Transverse colon (tissue), 3 donors: ENCODE results near the gene GJD4.

Experiments
- POLR2A ChIP-seq: fragments of 450-650 bp; IDR thresholded peaks from one replicate; pipeline ENCODE4 v1.6.1; 2016; ENCODE audit warnings: antibody characterized with exemption, mild to moderate bottlenecking, moderate library complexity
- TF ChIP-seq, protein P1 (sequence below), 5 experiments: fragments of 200-600 bp in 3 of 5; fragments of 450-650 bp in 2 of 5; sonication (generic) in 3 of 5; IDR thresholded peaks; 1 replicate in 2 of 5; 2 replicates in 3 of 5; pipeline ENCODE4 v1.5.1; 2016 to 2017; ENCODE audit warnings: antibody characterized with exemption in 5 of 5, inconsistent platforms in 3 of 5, mild to moderate bottlenecking in 2 of 5, moderate library complexity in 1 of 5

DNA sequence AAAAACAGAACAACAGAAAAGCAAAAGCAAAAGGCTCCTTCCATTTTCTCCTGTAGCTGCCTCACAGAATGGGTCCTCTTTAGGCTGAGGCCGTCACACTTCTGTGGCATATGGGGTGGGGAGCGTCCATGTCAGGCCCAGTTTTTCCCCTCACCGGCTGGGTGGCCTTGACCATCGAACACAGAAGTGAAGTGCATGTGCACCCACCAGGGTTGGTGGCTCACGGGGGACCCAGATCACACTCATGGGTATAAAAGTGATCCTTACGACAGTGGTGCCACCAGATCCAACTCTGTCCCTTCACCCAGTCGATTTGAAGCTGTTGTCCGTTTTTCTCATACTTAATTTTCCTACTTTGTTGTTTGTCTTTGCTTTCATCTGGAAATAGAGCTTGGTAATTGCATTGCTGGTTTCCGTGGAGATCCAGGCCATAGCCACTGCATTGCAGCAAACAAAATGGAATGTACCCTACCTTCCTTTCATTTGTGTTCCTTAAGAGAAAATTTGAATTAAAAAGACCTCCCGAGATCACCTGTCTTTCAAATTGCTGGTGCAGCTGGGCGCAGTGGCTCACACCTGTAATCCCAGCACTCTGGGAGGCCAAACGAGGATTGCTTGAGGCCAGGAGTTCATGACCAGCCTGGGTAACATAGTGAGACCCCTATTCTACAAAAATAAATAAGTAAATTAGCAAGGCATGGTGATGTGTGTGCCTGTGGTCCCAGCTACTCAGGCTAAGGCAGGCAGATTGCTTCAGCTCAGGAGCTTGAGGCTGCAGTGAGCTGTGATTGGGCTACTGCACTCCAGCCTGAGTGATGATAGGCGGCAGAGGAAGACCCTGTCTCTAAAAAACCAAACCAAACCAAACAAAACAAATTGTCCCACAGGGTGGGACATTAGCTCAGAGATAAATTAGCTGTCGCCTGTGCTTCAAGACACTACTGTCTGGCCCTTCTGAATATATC, 10.7 kb upstream of the GJD4 start:
- TF ChIP-seq, protein P1, sequence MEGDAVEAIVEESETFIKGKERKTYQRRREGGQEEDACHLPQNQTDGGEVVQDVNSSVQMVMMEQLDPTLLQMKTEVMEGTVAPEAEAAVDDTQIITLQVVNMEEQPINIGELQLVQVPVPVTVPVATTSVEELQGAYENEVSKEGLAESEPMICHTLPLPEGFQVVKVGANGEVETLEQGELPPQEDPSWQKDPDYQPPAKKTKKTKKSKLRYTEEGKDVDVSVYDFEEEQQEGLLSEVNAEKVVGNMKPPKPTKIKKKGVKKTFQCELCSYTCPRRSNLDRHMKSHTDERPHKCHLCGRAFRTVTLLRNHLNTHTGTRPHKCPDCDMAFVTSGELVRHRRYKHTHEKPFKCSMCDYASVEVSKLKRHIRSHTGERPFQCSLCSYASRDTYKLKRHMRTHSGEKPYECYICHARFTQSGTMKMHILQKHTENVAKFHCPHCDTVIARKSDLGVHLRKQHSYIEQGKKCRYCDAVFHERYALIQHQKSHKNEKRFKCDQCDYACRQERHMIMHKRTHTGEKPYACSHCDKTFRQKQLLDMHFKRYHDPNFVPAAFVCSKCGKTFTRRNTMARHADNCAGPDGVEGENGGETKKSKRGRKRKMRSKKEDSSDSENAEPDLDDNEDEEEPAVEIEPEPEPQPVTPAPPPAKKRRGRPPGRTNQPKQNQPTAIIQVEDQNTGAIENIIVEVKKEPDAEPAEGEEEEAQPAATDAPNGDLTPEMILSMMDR (IDR thresholded peaks at IDR 0.05) = no peak
- no peak for TF ChIP-seq POLR2A
